Measurements from ENCODE around the gene WDR6.

DNA sequence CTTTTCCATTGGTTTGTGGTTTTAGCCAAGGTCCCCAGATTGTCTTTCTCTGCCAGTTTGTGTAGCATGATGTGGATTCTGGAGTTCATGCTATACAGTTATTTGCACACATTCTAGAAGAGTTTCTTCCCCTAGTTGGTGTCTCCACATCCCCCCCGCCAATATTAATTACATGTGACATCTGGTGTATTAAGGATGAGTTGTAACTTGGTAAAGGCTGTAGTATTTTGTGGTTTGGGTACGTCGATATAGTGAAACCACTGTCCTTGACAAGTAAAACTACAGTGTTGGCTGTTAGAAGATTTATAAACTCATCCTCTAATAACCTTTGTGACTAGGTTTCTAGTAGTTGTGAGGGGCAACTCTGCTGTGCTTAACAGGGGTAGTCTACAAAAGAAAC lies 40.8 kb upstream of the WDR6 start:
- TF ChIP-seq, protein P1, sequence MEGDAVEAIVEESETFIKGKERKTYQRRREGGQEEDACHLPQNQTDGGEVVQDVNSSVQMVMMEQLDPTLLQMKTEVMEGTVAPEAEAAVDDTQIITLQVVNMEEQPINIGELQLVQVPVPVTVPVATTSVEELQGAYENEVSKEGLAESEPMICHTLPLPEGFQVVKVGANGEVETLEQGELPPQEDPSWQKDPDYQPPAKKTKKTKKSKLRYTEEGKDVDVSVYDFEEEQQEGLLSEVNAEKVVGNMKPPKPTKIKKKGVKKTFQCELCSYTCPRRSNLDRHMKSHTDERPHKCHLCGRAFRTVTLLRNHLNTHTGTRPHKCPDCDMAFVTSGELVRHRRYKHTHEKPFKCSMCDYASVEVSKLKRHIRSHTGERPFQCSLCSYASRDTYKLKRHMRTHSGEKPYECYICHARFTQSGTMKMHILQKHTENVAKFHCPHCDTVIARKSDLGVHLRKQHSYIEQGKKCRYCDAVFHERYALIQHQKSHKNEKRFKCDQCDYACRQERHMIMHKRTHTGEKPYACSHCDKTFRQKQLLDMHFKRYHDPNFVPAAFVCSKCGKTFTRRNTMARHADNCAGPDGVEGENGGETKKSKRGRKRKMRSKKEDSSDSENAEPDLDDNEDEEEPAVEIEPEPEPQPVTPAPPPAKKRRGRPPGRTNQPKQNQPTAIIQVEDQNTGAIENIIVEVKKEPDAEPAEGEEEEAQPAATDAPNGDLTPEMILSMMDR (IDR thresholded peaks at IDR 0.05 in 2 of 3, conservative IDR thresholded peaks at IDR 0.05 in 1 of 3; ENCODE audit: insufficient read depth in 2 of 3, low read depth in 1 of 3, low read length in 3 of 3), result no peak
- TF ChIP-seq TGIF2 (CRISPR knock-in tag; IDR thresholded peaks at IDR 0.05) (no peak), PYGO2 (tag; IDR thresholded peaks at IDR 0.05) (no peak), HMGN3 (IDR thresholded peaks at IDR 0.05; ENCODE audit: borderline replicate concordance, extremely low read depth, insufficient read length, low read depth, low read length) (no peak), NCOR1 (IDR thresholded peaks at IDR 0.05) (no peak), EZH2 (IDR thresholded peaks at IDR 0.05; ENCODE audit: borderline replicate concordance, low read depth, low read length) (no peak), POLR2A (conservative IDR thresholded peaks at IDR 0.05) (no peak), ZNF253 (CRISPR knock-in tag; conservative IDR thresholded peaks at IDR 0.05) (no peak), NFIC (IDR thresholded peaks at IDR 0.05) (no peak), GABPA (tag; conservative IDR thresholded peaks at IDR 0.05; ENCODE audit: low read depth) (no peak)
- TF ChIP-seq, protein P2, sequence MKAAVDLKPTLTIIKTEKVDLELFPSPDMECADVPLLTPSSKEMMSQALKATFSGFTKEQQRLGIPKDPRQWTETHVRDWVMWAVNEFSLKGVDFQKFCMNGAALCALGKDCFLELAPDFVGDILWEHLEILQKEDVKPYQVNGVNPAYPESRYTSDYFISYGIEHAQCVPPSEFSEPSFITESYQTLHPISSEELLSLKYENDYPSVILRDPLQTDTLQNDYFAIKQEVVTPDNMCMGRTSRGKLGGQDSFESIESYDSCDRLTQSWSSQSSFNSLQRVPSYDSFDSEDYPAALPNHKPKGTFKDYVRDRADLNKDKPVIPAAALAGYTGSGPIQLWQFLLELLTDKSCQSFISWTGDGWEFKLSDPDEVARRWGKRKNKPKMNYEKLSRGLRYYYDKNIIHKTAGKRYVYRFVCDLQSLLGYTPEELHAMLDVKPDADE (conservative IDR thresholded peaks at IDR 0.05; ENCODE audit: control insufficient read depth, low read depth, low read length), result no peak
- TF ChIP-seq, protein P3, sequence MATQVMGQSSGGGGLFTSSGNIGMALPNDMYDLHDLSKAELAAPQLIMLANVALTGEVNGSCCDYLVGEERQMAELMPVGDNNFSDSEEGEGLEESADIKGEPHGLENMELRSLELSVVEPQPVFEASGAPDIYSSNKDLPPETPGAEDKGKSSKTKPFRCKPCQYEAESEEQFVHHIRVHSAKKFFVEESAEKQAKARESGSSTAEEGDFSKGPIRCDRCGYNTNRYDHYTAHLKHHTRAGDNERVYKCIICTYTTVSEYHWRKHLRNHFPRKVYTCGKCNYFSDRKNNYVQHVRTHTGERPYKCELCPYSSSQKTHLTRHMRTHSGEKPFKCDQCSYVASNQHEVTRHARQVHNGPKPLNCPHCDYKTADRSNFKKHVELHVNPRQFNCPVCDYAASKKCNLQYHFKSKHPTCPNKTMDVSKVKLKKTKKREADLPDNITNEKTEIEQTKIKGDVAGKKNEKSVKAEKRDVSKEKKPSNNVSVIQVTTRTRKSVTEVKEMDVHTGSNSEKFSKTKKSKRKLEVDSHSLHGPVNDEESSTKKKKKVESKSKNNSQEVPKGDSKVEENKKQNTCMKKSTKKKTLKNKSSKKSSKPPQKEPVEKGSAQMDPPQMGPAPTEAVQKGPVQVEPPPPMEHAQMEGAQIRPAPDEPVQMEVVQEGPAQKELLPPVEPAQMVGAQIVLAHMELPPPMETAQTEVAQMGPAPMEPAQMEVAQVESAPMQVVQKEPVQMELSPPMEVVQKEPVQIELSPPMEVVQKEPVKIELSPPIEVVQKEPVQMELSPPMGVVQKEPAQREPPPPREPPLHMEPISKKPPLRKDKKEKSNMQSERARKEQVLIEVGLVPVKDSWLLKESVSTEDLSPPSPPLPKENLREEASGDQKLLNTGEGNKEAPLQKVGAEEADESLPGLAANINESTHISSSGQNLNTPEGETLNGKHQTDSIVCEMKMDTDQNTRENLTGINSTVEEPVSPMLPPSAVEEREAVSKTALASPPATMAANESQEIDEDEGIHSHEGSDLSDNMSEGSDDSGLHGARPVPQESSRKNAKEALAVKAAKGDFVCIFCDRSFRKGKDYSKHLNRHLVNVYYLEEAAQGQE (IDR thresholded peaks at IDR 0.05; ENCODE audit: borderline replicate concordance), result no peak
- TF ChIP-seq, protein P3 (CRISPR knock-in tag; IDR thresholded peaks at IDR 0.05; ENCODE audit: low read depth), result no peak
- TF ChIP-seq, protein P4, sequence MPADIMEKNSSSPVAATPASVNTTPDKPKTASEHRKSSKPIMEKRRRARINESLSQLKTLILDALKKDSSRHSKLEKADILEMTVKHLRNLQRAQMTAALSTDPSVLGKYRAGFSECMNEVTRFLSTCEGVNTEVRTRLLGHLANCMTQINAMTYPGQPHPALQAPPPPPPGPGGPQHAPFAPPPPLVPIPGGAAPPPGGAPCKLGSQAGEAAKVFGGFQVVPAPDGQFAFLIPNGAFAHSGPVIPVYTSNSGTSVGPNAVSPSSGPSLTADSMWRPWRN (IDR thresholded peaks at IDR 0.05; ENCODE audit: low read depth), result no peak
